NCI-H2196 treated with DMSO at 0.1 percent for 48 hours (cell line): ENCODE data around the gene TENT4B.
A peak's percentile ranks its signal among the peaks of the same experiment; 100 is the strongest.

Experiments
- DNase-seq: peaks from one replicate; lab custom pipeline; 2025; ENCODE audit not compliant: unreplicated experiment; lab: John Stamatoyannopoulos, UW

Gene TENT4B

DNA sequence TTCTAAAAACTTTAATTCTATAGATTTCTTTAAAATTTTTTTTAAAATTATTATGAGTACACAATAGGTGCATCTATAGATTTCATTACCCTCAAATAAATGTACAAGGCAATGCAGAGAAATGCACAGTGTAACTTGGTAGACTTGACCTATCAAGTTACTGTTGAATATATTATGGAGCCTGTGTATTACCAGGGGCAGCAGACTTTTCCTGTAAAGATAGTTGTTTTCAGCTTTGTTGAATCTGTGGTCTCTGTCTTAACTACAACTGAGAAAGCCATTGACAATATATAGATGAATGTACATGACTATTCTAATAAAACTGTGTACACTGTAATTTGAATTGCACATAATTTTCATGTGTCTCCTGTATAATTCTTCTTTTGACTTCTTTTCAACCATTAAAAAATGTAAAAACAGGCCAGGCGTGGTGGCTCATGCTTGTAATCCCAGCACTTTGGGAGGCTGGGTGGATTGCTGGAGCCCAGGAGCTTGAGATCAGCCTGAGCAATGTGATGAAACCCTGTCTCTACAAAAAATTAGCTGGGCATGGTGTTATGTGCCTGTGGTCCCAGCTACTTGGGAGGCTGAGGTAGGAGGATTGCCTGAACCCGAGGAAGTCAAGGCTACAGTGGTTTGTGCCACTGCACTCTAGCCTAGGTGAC is 39.4 kb downstream of the TENT4B start:
- DNase-seq = no peak

DNA sequence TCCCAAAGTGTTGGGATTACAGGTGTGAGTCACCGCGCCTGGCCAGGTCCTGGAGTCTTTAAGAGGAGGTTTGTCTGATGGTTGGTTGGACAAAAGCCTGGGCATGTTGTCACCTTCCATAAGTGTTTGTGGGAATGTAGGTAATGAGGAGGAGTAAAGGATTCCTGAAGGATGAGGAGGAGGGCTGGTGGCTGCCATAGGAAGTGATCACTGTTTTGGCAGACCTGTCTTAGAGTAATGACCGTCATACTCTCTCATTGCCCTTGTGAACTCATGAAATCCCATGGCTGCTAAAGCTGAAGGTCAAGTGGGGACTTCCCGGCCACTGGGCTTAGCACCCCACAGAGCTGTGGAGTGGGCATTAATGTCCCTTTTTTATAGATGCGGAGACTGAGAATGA is 40.5 kb downstream of the TENT4B start:
- no peak for DNase-seq

DNA sequence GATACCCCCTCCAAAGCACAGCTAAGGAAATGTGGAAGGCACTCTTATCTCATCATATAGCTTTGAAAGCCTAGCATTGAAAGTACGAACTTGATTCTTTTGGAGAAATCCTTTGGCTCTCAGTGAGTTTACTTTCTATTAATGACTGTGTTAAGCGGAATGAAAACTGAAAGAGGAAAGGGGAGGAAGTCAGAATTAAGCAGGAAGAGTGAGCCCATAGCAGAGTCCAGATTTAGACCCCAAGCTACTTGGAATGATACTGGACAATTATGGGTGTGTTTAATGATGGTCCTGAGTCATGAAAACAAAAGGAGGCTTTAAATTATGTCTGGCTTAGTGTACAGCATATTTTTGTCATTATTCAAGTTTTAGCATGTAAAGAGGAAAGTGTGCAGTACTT is 42.2 kb downstream of the TENT4B start:
- no peak for DNase-seq

DNA sequence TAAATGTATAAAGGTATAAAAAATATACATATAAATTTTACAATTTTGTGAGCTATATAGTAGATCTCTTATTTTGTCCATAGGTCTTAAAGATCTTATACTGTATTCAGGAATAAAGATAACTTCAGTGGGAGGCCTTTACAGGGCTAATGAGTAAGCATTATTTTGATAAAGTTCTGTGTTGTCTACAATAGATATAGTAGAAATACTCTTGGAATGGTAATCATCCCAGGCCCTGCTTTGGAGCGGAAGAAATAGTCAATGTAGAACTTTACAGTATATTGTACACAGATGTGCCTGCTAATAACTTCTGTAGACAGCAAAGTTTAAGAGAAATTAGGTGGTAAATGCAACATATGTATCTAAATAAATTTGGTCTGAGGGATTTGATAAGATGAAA is 42.6 kb downstream of the TENT4B start:
- DNase-seq = no peak

DNA sequence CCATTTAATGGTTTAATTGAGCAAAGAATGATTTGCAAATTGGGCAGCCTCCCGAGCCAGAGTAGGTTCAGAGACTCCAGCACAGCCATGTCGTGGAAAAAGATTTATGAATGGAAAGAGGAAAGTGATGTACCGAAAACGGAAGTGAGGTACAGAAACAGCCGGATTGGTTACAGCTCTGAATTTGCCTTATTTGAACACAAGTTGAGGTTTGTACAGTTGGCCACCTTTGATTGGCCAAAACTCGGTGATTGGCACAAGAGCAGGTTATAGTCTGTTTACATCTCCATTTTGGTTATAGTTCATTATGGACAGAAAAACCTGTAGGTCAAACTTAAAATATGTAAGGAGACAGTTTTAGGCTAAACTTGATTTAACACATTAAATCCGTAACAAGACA is 44.5 kb downstream of the TENT4B start:
- DNase-seq = no peak

DNA sequence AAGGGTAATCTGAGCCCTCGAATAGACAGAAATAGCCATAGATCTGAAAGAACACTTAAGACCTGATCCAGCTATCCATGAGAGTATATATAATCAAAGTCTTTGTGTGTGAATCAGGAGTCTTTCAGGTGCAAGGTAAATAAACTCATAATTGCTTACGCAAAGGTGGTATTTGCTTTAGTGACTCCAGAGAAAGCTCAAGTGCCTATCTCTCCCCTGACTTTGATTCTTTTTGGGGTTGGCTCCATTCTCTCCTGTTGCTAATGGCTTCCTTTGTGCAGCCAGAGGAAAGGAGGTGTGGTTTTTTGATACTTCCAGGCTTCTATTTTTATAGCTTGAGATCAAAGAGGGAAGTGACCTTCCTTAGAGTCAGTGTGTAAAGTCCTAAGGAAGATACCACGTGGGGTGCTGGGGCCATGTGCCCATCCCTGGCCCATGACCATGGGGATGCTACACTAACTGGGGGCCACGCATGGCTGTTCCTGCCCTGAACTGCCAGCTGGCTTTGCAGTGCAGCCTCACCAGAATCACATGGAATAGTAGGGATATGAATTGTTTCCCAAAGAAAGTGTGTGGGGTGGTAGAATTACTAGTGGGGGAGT is 45.8 kb downstream of the TENT4B start:
- DNase-seq = no peak

DNA sequence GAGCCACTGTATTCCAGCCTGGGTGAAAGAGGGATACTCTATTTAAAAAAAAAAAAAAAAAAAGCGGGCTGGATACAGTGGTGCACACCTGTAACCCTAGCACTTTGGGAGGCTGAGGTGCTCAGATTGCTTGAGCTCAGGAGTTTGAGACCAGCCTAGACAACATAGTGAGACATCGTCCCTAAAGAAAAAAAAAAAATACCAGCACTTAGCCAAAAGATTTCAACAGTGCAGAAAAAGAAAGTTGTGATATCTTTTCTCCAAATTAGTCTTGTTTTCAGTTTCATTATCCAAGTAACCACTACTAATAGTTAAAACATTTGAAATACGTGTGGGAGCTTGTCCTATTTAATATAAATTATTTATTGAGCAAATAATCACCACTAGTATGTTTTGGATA is 48.7 kb downstream of the TENT4B start:
- no peak for DNase-seq

DNA sequence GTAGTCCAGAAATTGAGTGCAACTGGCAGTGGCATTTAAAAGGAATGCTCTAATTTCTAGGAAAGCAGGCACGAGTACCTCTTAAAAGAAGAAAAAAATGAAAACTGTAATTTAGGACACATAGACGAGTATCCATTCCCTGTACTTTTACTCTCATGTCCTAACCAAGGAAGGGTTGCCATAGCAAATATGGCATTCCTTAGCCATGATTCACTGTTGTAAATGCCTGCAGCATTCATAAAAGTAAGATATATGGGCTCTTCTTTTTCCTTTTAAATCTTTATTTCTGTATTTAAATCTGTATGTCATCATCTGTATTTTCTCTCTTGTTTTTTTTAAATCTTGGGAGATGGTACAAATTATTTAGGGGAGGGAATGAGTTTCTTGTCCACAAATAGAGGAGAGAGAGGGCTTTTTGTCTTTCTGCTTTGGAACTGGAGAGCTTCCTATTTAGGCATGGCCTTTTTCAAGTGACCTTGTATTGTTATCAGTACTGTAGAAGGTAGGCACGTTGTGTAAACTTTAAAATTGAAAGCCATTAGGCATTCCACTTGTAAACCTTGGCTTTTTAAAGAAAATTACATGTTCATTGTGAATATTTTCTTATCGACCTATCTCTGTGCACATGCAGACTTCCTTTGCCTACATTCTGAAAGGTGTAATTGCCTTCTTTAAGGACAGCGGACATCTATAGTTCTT is 50.0 kb downstream of the TENT4B start:
- DNase-seq = no peak

DNA sequence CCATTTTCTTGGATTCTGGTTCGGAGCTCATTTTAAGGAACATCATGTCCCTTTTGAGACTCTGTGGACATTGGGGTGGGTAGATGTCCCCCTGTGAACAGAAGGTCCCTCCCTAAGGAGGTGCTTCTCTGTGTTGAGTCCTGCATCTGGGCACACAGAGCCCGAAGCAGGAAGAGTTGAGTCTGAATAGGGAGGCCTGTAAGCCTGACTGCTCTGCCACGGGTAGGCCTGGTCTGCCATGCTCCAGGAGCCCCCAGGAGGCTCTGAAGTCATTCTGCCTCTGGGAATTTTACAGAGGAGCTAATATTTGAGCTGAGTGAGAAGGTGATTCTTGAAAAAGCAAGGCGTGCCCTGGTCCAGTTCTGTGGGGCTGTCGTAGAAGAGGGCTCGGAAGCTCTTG is 50.6 kb downstream of the TENT4B start:
- no peak for DNase-seq

DNA sequence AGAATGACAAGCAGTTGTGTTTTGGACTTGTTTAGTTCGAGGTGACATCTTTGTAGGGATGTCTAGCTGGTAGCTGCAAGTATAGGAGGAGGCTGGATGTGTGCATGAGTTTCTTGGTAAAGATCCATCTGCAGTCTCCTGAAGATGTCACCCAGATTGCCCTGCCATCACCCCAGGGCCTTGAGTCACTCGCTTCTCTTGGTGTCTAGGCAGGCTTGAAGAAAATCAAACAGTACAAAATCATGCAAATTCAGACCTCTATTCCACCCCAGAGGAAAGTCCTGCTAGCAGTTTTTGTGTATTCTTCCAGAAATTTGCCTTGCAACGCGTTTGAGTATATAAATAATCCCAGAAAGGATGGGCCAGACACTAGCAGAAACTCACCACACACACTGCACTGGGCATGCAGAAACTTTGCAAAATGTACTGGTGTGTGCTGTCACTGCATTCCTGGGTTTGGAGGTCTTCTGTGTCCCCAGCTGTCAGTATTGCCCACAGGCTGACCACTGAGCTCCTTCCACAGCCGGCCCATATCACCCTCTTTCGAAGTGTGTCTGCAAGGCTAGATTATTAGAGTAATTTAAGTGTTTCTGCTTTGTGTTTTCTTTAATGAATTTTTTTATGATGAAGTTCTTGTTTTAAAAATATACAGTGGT is 51.5 kb downstream of the TENT4B start:
- no peak for DNase-seq

DNA sequence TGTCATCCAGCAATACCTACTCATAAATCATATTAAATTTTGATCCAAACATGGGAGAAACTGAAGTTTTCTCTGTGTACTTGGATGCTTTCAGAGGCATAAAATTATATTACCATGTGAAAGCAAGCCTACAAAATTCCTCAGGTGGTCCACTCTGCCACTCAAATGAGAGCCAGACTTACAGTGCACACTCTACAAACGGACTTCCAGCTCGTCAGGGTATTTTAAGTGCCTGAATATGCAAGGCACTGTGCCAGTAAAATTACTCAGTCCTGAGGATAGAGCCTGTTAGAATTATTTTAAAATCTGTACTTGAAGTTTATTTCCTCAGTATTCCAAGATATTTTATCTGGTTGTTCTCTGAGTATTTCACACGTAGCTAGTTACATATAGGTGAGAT is 54.5 kb downstream of the TENT4B start:
- no peak for DNase-seq

DNA sequence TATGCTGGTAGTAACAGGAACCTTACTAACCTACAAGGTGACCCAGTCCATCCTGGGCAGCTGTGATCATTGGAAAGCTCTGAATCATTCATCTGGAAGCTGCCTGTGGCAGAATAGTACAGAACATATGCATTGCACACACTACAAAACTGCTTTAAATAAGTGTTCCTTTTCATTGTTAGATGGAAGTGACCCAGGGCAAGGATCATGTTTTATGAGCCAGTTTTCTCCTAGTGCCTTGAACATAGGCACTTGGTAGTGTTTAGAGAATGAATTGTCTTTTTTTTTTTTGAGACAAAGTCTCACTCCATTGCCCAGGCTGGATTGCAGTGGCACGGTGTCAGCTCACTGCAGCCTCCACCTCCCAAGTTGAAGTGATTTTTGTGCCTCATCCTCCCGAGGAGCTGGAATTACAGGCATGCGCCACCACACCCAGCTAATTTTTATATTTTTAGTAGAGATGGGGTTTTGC is 55.4 kb downstream of the TENT4B start:
- DNase-seq = no peak

DNA sequence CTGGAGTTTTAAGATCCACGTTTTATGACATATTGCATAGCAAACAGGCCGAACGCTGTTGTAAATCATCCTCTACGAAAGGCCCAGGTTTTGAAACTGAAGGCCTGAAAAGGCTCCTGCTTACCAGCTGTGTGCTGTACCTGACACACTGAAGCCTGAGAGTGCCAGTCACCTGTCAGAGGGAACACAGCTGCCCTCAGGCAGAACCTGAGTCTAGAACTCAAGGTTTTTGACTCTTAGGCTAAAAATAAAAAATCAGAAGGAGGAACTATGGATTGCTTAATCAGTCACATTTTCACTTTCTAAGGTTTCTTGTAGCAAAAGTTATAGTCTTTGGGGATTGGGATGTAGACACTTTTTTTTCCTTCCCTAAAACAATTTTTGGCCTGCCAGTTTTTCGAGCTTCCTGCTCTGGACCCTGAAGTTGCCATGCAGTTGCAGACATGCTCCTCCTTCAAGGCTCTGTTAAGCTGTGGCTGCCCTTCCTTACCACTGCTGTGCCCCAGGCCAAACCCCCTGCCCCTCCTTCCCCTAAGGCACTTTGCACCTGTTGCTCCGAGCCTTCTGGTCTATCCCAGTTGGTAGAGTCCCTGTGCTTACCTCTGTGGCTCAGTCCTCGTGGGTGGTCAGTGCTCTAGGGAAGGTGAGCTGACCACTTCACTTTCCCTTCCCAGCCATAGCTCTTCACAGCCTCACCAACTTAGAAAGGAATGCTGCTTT is 56.6 kb downstream of the TENT4B start:
- DNase-seq = no peak

DNA sequence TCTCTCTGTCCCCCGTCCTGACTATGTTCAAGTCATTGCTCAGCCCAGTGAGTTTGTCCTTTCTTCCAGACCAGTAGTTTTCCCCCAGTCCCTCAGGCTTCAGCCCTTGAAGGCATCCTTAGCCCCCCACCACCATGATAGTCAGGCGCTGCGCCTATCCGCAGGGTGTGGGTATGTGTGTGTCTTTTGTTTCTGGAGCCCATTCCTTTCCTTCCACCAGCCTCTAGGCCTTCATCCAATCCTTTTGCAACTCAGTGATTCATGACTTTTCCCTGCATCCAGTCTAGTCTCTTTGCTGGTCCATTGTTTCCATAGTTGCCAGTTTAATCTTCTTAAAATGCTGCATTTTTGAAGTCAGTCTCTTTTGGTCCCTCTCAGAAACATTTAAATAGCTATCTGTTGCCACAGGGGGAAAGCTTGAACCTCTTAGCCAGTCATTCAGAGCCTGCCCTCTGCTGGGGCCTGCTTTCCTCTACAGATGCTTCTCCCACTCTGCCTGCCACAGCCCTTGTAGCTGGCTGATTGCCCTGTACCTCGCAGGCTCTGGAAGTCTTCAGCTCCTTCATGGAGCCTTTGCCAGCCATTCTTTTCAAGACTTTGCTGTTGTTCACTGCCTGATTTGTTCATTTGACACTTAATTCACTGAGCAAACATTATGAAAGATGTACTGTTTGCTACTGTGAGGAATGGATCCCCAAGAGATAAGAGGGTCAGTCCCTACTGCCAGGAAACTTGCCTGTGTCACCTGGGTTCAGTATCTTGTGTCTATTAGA is 57.3 kb downstream of the TENT4B start:
- peak; percentile 30 for DNase-seq

DNA sequence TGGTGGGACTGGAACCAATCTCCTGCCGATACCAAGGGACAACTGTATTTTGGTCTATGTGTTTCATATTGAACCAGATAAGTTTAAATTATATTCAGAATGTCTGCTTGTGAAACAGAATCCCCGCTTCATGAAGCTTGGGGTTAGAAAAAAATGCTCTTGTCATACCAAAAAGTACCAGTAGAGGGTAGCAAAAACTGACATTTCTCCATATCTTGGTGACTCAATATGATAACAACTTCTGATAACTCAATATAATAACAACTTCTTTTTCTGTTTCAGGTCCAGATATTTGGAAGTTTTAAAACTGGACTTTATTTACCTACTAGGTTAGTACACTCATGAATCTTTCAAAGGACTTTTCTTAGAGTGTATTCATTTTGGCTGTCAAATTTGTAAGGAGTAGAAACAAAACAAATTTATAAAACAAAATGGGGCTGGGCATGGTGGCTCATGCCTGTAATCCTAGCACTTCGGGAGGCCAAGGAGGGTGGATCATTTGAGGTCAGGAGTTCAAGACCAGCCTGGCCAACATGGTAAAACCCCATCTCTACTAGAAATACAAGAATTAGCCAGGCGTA is 60.9 kb downstream of the TENT4B start:
- no peak for DNase-seq

DNA sequence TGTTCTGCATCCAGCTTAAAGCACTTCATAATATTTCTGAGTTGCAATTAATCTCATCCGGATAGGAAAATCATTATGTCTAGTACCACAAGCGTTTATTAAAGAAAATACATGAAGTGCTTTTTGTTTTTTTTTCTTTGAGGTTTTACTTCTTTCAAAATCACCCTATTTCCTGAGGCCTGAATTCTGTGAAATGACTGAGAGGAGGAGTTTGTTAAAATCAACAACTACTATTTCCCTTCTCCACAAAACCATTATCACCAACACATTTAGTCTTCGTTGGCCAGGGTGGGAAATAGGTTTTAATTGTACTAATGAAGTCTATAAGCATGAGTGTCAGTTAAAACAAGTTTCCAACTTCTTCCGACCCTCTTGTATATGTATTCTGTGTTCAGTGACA is 62.6 kb downstream of the TENT4B start:
- DNase-seq = no peak

DNA sequence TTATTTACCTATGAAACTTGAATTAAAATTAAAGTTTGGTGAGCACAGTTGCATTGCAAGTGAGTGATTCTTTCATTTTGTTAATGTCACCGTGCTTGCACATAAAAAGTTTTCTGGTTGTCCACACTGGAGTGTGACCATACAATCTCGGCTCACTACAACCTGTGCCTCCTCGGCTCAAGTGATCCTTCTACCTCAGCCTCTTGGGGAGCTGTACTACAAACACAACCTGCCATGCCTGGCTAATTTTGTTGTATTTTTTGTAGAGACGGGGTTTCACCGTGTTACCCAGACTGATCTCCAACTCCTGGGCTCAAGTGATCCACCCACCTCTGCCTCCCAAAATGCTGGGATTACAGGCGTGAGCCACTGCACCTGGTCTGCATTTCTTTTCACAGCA is 63.1 kb downstream of the TENT4B start:
- no peak for DNase-seq

DNA sequence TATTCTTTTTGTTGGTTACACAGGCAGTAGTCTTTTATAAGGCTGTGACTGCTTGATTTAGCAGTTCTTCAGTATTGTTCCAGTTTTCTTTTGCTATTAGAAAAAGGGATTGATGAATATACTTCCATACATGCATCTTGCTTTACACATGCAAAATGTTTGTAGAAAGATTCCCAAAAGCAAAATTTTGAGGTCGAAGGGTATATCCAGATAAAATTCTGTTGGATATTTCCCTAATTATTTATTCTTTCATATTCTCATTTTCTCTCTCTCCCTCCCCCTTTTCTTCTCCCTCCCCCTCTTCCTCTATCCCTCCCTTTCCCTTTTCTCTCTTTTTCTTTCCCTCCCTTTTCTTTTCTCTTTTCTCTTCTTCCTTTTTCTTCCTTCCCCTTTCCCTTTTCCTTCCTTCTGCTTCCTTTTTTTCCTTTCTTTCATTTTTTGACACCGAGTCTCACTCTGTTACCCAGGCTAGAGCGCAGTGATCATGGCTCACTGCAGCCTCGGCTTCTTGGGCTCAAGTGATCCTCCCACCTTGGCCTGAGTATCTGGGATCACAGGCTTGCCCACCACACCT is 66.4 kb downstream of the TENT4B start:
- no peak for DNase-seq

DNA sequence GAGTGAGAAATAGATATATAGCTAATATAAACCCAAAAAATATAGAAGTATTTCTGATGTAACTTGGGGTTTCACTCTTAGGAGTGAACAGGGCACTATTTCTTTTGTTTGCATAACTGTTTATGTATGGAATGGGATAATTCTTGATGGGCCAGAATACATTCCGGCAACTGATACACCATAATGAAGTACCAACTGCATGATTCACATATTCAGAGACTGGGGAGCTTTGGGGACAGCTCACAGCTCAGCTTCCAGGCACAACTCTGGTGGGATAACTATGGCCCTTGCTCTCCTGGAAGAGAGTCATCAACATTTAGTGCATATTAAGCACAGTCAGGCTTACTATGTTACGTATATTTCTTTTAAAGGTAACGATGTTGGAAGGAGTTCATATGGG is 71.2 kb downstream of the TENT4B start:
- DNase-seq = no peak

DNA sequence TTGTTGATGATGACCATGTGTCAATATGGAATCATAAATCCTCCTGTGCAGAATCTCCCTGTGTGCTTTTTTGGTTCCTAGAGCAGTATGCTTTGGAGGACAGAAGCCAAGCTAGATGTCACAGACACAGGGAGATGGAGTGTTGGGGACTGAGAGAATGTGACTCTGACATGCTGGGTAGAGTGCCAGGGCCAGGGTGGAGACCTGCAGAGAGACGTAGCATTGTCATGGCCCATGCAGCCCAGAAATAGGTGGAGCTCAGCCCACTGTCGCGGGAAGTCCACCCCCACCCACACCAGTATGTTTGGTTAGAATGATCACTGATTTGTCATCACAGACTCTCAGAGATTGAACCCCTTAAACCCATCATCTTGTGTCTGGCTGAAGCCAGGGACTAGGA is 74.0 kb downstream of the TENT4B start:
- DNase-seq = no peak
